ENCODE measurements around the gene RFX1. TPM values are rescaled to one million over a fixed set of nuclear protein-coding genes. Genes with fewer than 3 reads are reported as not detected.

RFX1 gene
- 10 to 100 TPM in 1 of 6 donors, 1 to 10 TPM in 5; 5.5 to 10.6 (median 6.8) TPM for total RNA-seq
- 10 to 100 TPM; 11.7 to 55.6 TPM for polyA plus RNA-seq

GRCh38 chr19:14006085-14006765, at the start of gene RFX1:
RFX1 (minus strand) TSS chr19:14006320; CDS start chr19:13993843, 12,477 bp downstream.
- Histone ChIP-seq H3K4me1 (peaks cover 0 to 27% (median 25%) of the 10 kb centered on the region in 3 donors), H3K27ac (peak within 1 kb of the TSS; percentile 98 to 100 (median 100)), H3K36me3 (no peaks in the 10 kb centered on the region), H3K4me3 (peak within 1 kb of the TSS; percentile 61 to 76 (median 70)), H3K9me3 (no peaks in the 10 kb centered on the region), H3K27me3 (no peaks in the 10 kb centered on the region)
- FAIRE-seq (peak; percentile 93), DNase-seq (peak; percentile 100), ATAC-seq (peak; percentile 78 to 89 (median 82))
- TF ChIP-seq CTCF (IDR thresholded peaks at IDR 0.05), result no peak
- intact Hi-C loops (cut with DNase I), result no loop called here
- WGBS, 2 donors, result 0% methylated on average over 54 to 58 of the region's 58 CpGs

DNA sequence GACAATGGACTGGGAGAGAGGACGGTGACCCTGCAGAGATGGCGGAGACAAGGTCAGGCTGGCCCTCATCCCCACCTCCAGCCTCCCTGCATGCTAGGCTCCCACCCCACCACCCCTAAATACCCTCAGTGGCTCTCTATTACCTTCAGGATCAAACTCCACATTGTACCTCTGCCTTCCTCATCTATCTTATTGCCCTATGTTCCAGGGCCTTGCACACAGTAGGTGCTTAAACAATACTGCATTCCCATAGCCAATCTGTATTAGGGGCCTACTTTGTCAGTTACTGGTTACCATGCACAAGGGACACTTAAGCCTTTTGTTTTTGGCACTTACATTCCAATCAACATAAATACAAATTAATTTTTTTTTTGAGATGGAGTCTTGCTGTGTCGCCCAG, 49.3 kb upstream of the RFX1 start:
- no peak for FAIRE-seq
- intact Hi-C loops (cut with DNase I), result no loop called here

DNA sequence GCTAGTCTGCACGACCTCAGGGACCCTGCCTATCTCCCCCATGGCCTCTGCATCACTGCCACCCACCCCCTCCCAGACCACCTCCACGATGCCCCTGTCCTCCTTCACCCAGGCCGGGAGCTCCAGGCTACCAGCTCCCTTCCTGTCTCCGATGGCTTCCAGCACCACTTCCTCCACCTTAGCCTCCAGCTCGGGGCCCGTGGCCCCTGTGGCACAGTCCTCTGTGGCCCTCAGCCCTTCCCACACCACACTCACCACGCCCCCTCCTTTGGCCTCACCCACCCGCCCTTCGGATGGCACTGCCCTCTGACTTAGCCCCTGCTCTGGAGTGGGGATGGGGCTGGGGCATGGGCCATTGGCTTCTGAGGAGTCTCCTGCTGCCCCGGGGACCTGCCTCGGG, 48.6 kb upstream of the RFX1 start:
- H3K9me3 ChIP-seq, result no peaks in the 10 kb centered on the region
- FAIRE-seq (no peak), ATAC-seq (no peak), DNase-seq (no peak)
- H3K27me3 ChIP-seq, result no peaks in the 10 kb centered on the region
- WGBS, 2 donors, result 82 to 89% methylated on average over 11 of the region's 11 CpGs
- peaks cover 0 to 6% (median 0%) of the 10 kb centered on the region in 3 donors for H3K36me3 ChIP-seq
- peaks cover 0 to 5% (median 4%) of the 10 kb centered on the region in 3 donors for H3K4me1 ChIP-seq
- H3K4me3 ChIP-seq, result no peak overlapping the region
- intact Hi-C loops (cut with DNase I), result no loop called here
- no peak for TF ChIP-seq CTCF (IDR thresholded peaks at IDR 0.05)
- no peak overlapping the region for H3K27ac ChIP-seq

More for the DNA sequence above, 49.3 kb upstream of the RFX1 start:
- Histone ChIP-seq H3K4me3 (no peak overlapping the region), H3K27ac (no peak overlapping the region), H3K4me1 (peaks cover 0 to 11% (median 11%) of the 10 kb centered on the region in 3 donors), H3K27me3 (no peaks in the 10 kb centered on the region), H3K36me3 (peaks cover 0 to 6% (median 0%) of the 10 kb centered on the region in 3 donors), H3K9me3 (no peaks in the 10 kb centered on the region)
- no peak for ATAC-seq
- DNase-seq, result no peak
- no peak for TF ChIP-seq CTCF (IDR thresholded peaks at IDR 0.05)
- WGBS, 2 donors, result 95 to 97% methylated on average over 3 of the region's 3 CpGs

DNA sequence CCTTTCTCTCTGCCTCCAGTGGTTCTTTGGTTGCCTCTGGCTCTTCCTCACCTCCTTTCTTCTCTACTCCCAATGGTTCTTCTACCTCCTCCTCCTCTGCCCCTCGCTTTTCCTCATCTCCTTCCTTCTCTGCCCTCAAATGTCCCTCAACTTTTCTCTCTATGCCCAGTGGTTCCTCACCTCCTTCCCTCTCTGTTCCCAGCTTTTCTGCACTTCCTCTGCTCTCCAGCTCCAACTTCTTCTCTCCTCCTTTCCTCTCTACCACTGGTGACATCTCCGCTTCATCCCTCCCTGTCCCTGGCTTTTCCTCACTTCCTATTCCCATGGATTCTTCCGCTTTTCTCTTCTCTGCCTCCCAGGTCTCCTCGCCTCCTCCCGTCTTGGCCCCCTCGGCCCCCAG, 48.0 kb upstream of the RFX1 start:
- TF ChIP-seq CTCF (IDR thresholded peaks at IDR 0.05), result no peak
- FAIRE-seq (no peak), DNase-seq (no peak), ATAC-seq (no peak)
- Histone ChIP-seq H3K4me1 (no peaks in the 10 kb centered on the region), H3K9me3 (no peaks in the 10 kb centered on the region), H3K4me3 (no peak overlapping the region), H3K27me3 (no peaks in the 10 kb centered on the region), H3K36me3 (peaks cover 0 to 6% (median 0%) of the 10 kb centered on the region in 3 donors), H3K27ac (no peak overlapping the region)
- intact Hi-C loops (cut with DNase I), result no loop called here
- 81 to 97% methylated on average over 6 of the region's 6 CpGs for WGBS, 2 donors

GRCh38 chr19:14053500-14053899, 47.4 kb upstream of the RFX1 start:
- no peak for FAIRE-seq
- no peaks in the 10 kb centered on the region for H3K4me1 ChIP-seq
- intact Hi-C loops (cut with DNase I), result no loop called here
- no peak overlapping the region for H3K27ac ChIP-seq
- no peak for TF ChIP-seq CTCF (IDR thresholded peaks at IDR 0.05)
- WGBS, 2 donors, result 94 to 95% methylated on average over 9 to 11 of the region's 11 CpGs
- no peak for ATAC-seq
- DNase-seq, result no peak
- no peaks in the 10 kb centered on the region for H3K9me3 ChIP-seq
- H3K4me3 ChIP-seq, result no peak overlapping the region
- H3K27me3 ChIP-seq, result no peaks in the 10 kb centered on the region
- H3K36me3 ChIP-seq, result peaks cover 0 to 6% (median 0%) of the 10 kb centered on the region in 3 donors
